Measurements from ENCODE around the gene CMIP.
A peak's percentile ranks its signal among the peaks of the same experiment; 100 is the strongest.
"Not testable (repeated sequence)": the region's sequence is repeated elsewhere in the genome, so short reads cannot be mapped to it uniquely, and the experiment has no call there.

CMIP gene

DNA sequence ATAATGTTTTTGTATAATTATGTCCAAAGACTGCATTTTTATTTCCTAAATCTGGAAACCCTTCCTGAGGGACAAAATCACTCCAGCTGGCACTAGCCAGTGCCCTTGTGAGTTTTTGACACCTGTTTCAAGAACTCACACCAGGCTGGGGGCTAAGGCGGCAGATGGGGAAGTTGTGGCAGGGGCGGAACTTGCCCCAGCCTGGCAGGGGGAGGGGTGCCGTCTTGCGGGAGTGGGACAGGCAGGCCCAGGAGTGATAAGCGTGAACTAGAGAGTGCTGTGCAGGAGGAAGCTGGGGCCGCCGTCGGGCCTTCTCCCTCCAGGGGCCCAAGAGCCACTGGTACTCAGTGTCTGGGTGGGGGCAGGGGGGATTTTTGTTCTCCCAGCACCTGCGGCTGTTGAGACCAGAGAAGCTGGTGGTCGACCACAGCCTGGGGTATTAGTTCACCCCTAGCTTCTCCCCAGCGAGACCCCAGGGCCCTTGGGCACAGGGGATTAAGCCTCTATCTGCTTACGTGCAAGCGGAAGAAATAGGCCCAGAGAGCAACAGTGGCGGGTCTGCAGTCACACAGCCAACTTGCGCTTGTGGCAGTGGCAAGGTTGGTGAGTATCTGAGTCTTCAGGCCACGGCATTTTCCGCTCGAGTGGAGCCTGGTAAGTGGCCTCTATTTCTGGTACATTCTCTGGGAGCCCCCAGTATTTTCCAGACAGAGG lies 294.3 kb downstream of the CMIP start:
- DNase-seq (ENCODE audit: extremely low read depth, insufficient read length), result peak; percentile 81
- Histone ChIP-seq H3K4me3 (replicated peaks; ENCODE audit: low read depth, low read length) (peak overlapping the region; percentile 58), H3K27me3 (replicated peaks; ENCODE audit: control insufficient read depth, insufficient read depth, low read length) (no peaks in the 10 kb centered on the region), H3K36me3 (ENCODE audit: control insufficient read depth, insufficient read depth, low read length) (no peaks in the 10 kb centered on the region)
- TF ChIP-seq, protein P1, sequence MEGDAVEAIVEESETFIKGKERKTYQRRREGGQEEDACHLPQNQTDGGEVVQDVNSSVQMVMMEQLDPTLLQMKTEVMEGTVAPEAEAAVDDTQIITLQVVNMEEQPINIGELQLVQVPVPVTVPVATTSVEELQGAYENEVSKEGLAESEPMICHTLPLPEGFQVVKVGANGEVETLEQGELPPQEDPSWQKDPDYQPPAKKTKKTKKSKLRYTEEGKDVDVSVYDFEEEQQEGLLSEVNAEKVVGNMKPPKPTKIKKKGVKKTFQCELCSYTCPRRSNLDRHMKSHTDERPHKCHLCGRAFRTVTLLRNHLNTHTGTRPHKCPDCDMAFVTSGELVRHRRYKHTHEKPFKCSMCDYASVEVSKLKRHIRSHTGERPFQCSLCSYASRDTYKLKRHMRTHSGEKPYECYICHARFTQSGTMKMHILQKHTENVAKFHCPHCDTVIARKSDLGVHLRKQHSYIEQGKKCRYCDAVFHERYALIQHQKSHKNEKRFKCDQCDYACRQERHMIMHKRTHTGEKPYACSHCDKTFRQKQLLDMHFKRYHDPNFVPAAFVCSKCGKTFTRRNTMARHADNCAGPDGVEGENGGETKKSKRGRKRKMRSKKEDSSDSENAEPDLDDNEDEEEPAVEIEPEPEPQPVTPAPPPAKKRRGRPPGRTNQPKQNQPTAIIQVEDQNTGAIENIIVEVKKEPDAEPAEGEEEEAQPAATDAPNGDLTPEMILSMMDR (IDR thresholded peaks at IDR 0.05; ENCODE audit: insufficient read depth, low read length, poor library complexity, severe bottlenecking), result no peak

DNA sequence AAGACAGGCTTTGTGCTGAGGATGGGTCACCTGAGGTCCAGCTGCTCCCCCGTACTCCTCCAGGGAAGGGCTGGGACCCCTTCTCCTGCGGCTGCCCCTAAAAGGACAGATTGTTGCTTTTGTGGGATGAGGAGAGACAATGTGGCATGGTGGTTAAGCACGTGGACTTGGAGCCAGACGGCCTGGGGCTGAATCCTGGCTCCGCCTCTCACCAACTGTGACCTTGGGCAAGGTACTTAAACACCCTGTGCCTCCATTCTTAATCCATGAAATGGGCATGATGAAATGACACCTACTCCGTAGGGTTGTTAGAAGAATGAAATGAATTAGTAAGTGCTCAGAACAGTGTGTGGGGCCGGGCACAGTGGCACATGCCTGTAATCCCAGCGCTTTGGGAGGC lies 294.9 kb downstream of the CMIP start:
- DNase-seq (ENCODE audit: extremely low read depth, insufficient read length), result no peak
- TF ChIP-seq, protein P1 (IDR thresholded peaks at IDR 0.05; ENCODE audit: insufficient read depth, low read length, poor library complexity, severe bottlenecking), result no peak
- Histone ChIP-seq H3K4me3 (replicated peaks; ENCODE audit: low read depth, low read length) (peak overlapping the region; percentile 58), H3K27me3 (replicated peaks; ENCODE audit: control insufficient read depth, insufficient read depth, low read length) (no peaks in the 10 kb centered on the region), H3K36me3 (ENCODE audit: control insufficient read depth, insufficient read depth, low read length) (no peaks in the 10 kb centered on the region)

DNA sequence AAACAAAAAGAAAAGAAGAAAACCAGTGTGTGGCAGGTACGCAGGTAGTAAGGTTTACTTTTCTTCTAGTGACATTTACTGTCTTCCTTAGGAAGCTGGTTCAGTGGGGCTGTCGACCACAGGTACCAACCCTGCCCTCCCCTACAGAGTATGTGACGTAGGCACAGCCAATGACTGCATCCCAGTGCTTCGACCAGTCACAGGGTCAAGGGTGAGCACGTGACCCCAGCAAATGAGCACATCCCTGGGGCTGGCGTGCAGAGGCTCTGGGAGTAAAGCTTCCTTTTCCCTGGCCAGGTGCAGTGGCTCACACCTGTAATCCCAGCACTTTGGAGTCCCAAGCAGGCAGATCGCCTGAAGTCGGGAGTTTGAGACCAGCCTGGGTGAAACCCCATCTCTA lies 295.6 kb downstream of the CMIP start:
- peak; percentile 74 for DNase-seq (ENCODE audit: extremely low read depth, insufficient read length)

DNA sequence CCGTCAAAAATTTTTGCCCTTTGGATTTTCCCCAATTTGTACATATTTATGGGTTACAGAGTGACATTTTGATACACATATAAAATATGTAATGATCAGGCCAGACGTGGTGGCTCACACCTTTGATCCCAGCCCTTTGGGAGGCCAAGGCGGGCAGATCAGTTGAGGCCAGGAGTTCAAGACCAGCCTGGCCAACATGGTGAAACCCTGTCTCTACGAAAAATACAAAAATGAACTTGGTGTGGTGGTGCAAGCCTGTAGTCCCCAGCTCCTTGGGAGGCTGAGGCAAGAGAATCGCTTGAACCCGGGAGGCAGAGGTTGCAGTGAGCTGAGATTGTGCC lies 296.8 kb downstream of the CMIP start:
- not testable (repeated sequence) for H3K36me3 ChIP-seq (ENCODE audit: control insufficient read depth, insufficient read depth, low read length); DNase-seq (ENCODE audit: extremely low read depth, insufficient read length); H3K4me3 ChIP-seq (replicated peaks; ENCODE audit: low read depth, low read length); H3K27me3 ChIP-seq (replicated peaks; ENCODE audit: control insufficient read depth, insufficient read depth, low read length)

More for the DNA sequence above, 295.6 kb downstream of the CMIP start:
- TF ChIP-seq, protein P1 (IDR thresholded peaks at IDR 0.05; ENCODE audit: insufficient read depth, low read length, poor library complexity, severe bottlenecking), result no peak
- H3K36me3 ChIP-seq (ENCODE audit: control insufficient read depth, insufficient read depth, low read length), result no peaks in the 10 kb centered on the region
- H3K4me3 ChIP-seq (replicated peaks; ENCODE audit: low read depth, low read length), result peak overlapping the region; percentile 45
- H3K27me3 ChIP-seq (replicated peaks; ENCODE audit: control insufficient read depth, insufficient read depth, low read length), result no peaks in the 10 kb centered on the region

DNA sequence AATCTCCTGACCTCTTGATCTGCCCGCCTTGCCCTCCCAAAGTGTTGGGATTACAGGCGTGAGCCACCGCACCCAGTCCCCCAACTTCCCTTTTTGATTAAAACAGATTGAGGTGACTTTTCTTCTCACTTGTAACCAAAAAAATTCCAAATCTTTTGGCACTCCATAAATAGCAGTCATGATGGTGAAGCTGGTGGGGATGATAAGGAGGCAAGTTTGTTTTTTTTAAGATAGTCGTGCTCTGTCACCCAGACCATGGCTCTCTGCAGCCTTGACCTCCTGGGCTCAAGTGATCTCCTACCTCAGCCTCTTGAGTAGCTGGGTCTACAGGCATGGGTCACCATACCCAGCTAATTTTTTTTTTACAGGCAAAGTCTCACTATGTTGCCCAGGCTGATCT lies 299.8 kb downstream of the CMIP start:
- TF ChIP-seq, protein P1 (IDR thresholded peaks at IDR 0.05; ENCODE audit: insufficient read depth, low read length, poor library complexity, severe bottlenecking), result no peak
- H3K36me3 ChIP-seq (ENCODE audit: control insufficient read depth, insufficient read depth, low read length), result no peaks in the 10 kb centered on the region
- no peak for DNase-seq (ENCODE audit: extremely low read depth, insufficient read length)
- H3K4me3 ChIP-seq (replicated peaks; ENCODE audit: low read depth, low read length), result no peak overlapping the region
- H3K27me3 ChIP-seq (replicated peaks; ENCODE audit: control insufficient read depth, insufficient read depth, low read length), result no peaks in the 10 kb centered on the region

DNA sequence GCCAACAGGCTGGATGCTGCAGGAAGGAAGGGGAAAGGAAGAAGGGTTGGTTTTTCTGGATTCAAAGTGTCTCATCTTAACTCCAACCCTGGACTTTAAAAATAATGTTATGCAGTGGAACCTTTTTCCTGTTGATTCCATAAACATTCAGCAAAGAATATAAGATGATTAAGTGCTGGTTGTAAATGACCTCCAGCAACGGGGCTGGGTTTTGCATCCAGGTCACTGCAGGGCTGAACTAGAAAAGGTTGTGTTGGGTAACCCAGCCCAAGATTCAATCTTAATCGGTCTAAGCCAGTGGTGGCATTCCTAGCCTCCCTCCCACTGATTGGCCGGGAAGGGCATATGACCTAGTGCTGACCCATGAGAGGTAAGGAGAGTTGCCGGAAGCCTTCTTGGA lies 300.3 kb downstream of the CMIP start:
- no peaks in the 10 kb centered on the region for H3K27me3 ChIP-seq (replicated peaks; ENCODE audit: control insufficient read depth, insufficient read depth, low read length)
- H3K4me3 ChIP-seq (replicated peaks; ENCODE audit: low read depth, low read length), result no peak overlapping the region
- TF ChIP-seq, protein P1 (IDR thresholded peaks at IDR 0.05; ENCODE audit: insufficient read depth, low read length, poor library complexity, severe bottlenecking), result no peak
- DNase-seq (ENCODE audit: extremely low read depth, insufficient read length), result no peak
- H3K36me3 ChIP-seq (ENCODE audit: control insufficient read depth, insufficient read depth, low read length), result no peaks in the 10 kb centered on the region

Measured in GM06990 (cell line).